ENCODE measurements around the gene VEPH1.

- TF ChIP-seq CTCF (IDR thresholded peaks at IDR 0.05; ENCODE audit: insufficient read depth, low read length, poor library complexity, severe bottlenecking) (no peak), EZH2phosphoT487 (conservative IDR thresholded peaks at IDR 0.05; ENCODE audit: low read length) (no peak)
These were observed 40.4 kb upstream of the VEPH1 start for GRCh38 chr3:157543501-157544035.

Data from SU-DHL-6 (cell line).